T follicular helper cell (primary cell): Measurements from ENCODE around the gene ZNF213.
"Not testable (repeated sequence)": the region's sequence is repeated elsewhere in the genome, so short reads cannot be mapped to it uniquely, and the experiment has no call there.

Experiments
- DNase-seq: peaks from one replicate; pipeline ENCODE4 v3.0.0-alpha.2; 2020; ENCODE audit warnings: low read depth

Gene ZNF213

DNA sequence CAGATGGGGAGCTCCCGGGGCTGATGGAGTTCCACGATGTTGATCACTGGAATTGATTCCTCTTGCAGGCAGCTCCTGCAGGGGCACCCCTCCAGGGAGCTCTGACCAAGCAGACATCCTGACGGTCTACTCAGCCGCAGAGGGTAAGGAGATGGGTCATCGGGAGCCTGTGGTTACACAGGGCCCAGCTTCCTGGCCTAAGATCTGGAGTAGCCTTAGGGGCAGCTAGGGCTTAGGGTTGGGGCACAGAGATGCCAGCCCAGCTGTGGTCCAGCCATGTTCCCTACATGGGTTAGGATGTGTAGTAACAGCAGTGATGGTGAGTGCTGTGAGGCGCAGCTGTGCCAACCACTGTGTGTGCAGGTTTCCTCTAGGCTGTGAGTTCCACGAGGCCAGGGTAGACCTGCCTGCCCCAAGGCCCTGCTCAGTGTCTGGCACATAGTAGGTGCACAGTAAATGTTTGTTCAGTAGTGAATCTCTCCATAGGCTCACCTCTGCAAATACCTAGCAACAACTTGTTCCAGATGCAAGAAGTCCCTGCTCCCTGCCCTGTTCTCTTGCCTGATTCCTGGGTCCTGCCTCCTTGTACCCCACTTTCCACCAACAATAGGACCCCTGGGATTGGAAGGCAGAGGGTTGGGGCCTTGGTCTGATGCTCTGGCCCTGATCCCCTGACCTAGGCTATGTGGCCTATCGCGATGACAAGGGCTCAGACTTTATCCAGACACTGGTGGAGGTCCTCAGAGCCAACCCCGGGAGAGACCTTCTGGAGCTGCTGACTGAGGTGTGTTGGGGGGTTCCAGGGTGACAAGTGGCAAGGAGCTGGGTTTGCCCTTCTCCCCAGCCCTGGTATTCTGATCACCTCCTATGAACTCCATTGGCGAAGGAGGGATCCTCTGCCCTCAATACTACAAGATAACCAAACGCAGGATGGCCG lies 13.7 kb downstream of the ZNF213 start:
- DNase-seq: no peak

DNA sequence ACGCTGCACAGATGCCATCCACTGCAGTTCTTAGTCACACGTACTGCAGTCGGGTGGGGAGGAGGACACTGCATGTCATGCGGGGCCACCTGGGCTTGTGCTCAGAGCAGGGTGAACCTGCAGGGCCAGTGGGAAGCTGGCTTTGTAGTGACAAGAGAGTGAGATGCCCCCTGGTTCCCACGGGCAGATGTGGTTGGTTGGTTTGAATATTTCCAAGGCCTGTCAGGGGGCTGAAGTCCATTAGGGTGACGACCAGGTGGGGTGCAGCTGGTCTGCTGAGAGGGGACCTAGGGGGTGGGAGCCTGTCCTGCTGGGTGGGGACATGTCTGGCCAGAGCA lies 14.3 kb downstream of the ZNF213 start:
- DNase-seq: no peak

DNA sequence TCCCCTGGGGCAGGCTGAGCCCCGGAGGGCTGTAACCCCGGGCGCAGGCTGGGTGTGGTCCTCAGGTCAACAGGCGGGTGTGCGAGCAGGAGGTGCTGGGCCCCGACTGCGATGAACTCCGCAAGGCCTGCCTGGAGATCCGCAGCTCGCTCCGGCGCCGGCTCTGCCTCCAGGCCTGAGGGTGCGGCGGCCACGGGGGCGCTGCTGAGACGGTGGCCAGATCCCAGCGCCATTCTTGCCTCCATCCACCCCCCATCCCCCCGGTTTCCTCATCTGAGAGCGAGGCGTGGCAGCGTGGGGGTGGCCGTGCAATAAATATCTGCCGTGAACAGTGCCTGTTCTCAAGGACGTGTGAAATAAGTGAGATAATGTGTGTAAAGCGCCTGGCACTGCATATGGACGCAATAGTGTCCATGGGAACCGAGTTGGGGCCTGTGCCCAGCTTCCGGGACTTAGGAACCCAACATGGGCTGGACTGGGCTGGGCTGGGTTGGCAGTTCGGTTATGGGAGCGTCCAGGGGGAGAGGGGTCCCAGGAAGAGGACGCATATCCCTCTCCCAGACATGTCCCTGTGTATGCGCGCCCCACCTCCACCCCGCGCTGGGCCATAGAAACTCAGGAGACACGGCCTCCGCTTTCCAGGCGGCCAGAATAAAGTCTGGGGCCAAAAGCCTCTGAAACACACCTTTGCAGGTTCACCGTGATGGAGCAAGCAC lies 15.0 kb downstream of the ZNF213 start:
- DNase-seq: no peak

DNA sequence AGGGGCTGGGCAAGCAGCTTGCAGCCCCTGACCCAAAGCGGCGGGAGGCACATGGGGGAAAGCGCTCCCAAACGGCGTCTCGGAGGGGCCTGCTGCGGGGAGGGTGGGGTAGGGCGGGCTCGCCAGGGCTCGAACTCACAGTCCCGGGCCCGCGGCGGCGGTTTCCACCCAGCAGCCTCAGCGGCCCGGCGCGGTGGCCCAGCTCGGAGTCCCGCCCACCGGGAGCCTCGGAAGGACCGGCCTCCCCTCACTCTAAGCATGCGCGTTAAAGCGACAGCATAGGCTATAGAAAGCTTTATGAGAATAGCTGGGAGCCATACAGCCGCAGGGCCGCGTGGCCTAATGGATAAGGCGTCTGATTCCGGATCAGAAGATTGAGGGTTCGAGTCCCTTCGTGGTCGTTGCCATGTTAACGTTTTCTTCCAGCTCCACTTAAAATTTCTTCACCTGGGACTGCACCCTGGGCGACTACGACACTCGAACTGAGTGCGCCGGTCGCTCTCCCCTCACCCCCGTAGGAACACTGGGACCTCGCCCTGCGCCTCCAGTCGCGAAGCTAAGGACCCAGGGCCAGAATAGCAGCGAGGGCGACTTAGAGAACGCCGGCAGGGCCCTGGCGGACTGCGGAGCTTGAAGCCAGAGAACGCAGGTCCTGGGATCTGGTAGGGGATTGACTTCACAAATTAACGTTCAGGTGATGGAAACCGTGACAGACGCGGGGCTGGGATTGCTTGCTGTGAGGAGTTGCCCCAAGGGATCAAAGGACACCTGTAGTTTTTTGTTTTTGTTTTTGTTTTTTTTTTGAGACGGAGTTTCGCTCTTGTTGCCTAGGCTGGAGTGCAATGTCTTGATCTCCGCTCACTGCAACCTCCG lies 15.8 kb downstream of the ZNF213 start:
- DNase-seq: peak; percentile 95

DNA sequence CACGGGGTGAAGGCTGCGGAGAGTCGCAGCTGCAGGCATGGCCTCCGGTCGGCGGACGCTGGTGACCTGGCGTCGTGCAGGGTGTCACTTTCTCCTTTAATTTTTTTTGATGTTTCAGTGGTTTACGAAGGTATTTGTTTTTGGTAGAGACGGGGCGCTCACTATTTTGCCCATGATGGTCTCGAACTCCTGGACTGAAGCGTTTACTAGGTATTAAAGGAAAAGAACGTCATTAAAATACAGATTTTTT lies 17.1 kb downstream of the ZNF213 start:
- no peak for DNase-seq

DNA sequence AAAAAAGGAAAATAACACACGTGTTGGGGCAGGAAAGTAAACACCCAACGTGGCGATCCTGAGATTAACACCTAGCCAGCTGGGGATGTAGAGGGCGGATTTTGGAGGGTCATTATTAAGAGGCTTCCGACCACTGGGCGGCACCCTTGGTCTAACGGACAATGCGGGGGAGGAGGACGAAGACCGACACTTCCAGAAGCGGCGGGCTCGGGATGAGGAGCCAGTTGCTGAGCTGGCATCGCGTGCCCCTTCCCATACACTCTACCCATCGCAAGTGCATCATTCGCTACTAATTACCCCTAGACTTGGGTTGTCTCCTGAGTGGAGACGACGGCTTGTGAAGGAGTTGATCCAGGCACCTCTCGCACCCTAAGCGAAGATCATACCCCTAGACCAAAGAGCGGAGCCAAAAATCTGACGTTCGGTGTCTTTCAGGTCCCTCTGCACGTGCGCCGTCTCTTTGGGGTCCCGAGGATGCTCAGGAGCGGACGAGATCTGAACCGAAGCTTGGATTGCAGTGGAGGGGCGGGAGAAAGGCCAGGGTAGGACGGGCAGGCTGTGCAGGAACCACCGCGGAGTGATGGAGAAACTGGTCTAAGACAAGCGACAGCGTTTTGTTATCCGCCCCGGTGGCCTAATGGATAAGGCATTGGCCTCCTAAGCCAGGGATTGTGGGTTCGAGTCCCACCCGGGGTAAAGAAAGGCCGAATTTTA lies 17.6 kb downstream of the ZNF213 start:
- DNase-seq: peak; percentile 54

DNA sequence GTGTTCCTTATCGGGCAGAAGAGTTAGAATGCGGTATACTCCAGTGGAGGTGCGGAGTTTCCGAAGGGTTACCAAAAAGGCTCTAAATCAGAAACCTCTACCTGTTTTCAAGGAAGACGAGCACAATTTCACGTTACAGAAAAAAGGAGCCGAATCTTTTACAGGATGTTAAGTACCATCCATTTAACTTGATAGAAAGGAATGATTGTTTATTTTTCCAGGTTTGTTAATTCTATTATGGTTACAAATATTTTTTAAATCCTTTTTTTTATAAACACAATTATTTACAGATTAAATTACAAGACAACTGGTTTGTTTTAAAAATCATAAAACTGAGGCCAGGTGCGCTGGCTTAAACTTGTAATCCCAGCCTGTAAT lies 18.2 kb downstream of the ZNF213 start:
- DNase-seq: no peak

DNA sequence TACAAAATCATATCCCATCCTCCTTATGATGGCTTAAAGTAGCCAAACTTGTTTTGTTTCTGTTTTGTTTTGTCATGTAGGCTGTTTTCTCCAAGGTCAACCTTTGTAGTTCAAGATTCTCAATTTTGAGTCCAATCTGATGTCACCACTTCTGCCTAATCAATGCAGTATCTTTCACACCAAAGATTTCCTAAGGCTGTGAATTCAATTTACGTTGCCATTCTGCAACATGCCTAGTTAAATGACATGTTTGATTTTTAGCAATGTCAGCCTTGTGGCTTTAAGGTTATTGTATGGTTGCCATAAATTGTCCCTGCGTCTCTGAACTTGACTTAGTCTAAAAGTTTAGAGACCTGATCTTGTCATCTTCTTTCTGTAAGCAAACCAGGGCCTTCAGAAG lies 20.4 kb downstream of the ZNF213 start:
- DNase-seq: no peak

DNA sequence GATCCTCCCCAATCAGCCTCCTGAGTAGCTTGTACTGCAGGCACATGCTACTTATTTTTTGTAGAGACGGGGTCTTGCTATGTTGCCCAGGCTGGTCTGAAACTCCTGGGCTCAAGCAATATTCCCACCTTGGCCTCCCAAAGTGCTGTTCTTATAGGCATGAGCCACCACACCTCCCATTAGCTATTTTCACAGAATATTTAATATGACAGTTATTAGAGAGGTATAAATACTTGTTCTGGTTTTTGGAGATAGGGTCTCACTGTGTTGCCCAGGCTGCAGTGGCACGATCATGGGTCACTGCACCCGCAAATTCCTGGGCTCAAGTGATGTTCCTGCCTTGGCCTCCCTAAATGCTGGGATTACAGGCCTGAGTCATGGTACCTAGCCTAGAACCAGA lies 21.1 kb downstream of the ZNF213 start:
- DNase-seq: no peak

DNA sequence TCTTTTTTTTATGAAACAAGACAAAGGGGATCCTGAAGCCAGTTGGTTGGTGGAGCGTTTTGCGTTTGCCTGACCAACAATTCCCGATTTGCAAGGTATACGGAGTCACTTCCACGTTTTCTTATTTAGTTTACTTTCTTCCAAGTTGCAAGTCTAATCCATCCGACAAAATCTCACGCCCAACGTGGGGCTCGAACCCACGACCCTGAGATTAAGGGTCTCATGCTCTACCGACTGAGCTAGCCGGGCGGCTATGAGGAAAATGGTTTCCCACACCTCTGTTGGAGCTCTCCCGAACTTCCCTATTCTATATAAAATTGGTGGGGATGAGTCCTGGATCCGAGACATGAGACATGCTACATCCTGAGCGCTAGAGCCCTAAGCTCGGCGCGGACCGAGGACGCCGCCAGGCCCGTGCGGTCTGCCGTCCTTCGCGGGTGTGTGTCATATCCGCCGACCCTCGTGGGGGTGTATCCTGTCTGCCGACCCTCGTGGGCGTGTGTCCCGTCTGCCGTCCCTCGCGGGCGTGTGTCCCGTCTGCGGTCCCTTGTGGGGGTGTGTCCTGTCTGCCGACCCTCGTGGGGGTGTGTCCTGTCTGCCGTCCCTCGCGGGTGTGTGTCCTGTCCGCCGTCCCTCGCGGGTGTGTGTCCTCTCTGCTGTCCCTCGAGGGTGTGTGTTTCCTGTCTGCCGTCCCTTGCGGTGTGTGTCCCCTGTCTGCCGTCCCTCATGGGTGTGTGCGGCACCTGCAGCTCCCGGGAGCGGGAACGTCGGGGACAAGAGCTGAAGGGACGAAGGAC lies 22.6 kb downstream of the ZNF213 start:
- DNase-seq: no peak

DNA sequence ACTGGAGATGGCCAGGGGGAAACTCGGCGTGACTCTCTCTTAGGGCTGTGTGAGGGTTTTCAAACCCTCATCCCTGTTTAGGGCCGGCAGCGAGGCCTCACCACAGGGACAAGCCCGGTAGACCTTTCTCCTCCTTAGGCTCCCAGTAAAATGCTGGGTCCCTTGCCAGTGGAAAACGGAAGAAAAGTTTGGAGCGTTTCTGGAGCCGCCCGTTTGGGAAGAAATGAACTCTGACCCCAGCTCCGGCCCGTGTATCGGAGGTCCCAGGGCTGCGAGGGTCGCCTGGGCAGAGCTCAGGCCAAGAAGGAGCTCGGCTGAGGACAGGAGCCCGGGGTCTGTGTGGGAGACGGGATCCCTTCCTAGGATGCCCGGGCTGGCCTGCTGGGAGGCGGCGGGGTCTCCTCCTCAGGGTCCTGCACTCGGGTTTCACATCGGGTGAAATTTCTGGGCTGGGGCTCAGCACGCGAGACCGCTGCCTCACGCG lies 23.2 kb downstream of the ZNF213 start:
- no peak for DNase-seq

DNA sequence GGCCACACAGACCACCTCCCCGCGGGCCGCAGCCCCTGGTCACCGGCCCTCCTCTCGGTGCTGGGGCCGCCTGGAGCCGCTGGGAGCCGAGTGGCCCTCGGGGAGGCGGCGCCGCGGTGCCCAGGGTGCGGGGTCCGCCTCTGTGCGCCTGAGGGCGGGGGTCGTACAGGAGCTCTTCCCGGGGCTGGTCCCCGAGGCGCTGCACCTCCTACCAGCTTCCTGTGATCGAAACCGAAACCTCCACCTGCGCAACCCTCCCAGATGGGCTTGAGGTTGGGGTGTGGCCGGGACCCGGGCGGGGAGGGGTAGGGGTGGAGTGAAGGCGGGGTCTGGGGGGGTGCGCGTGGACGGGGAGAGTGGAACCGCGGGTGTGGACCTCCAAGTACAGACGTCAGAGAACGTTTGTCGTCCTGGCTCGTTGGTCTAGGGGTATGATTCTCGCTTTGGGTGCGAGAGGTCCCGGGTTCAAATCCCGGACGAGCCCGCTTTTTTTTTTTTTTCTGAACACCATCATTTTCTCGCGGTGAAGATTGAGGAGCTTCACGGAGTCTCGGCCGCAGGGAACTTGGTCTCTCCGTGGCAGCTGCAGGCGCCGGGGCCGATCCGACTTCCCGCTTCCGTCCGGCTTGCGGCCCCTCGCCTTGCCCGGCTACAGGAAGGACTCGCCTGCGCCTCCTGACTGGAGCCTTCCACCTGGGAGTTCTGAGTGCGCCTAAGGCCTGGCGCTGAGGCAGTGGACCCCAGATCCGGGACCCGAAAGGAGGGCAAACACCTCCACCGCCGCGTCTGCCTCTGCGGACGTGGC lies 23.9 kb downstream of the ZNF213 start:
- peak; percentile 94 for DNase-seq

DNA sequence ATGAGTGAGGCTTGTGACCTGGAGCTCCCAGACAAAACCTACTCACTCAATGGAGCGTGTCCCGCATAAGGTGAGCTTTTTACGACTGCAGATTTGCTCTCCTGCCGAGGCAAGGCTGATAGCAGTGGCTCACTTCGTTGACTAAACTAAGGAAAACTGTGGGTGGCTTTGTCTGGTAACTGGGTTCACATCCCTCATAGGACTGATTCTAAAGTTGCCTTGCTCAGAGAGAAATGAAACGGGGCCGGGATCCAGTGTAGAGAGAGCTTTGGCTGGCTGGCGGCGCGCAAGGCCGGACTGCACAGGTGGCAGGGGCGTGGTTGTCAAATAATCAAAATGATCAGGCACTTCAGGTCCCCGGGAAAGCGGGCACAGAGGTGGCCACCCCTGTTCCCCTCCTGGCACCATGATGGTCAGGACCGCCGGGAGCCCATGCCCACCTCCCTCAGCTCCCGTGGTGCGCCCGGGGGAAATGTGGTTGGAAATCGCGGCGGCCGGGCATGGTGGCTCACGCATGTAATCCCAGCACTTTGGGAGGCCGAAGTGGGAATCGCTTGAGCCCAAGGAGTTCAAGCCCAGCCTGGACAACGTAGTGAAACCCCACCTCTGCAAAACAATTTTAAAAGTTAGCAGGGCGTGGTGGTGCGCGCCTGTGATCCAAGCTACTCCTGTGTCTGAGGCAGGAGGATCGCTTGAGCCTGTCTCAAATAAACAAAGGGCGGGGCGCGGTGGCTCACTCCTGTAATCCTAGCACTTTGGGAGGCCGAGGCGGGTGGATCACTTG lies 26.6 kb downstream of the ZNF213 start:
- DNase-seq: no peak

DNA sequence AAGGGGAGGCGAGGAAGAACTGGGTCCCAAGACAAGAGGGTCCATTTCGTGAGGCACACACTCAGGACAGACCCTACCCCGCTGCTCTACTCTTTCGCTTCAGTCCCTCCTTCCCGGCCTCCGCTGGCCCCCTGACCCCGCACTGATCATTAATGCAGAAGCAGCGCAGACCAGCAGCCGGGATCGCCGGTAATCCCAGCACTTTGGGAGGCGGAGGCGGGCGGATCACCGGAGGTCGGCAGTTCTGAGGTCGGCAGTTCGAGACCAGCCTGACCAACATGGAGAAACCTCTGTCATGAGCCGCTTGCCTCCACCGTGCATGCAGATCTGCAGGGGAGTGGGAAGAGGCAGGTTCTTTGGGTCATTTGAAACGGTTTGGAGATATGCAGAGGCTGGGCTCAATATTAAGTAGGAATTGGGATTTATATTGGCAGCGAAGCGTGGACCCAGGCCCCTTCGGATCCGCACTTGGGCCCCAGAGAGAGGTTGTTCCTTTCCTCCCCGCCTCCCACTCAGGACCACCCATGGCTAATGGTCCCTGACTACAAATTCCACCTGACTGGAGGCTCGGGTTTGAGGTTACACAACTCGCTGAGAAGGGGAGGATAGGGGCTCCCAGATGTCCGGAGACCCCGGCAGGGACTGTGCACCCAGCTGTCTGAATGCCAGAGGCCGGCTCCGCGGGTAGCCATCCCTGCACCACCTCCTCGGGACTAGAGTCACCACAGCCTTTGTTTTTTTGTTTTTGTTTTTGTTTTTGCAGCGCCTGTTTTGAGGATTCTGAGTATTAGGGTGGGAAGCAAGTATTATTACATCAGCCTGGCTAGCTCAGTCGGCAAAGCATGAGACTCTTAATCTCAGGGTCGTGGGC lies 29.5 kb downstream of the ZNF213 start:
- no peak for DNase-seq

DNA sequence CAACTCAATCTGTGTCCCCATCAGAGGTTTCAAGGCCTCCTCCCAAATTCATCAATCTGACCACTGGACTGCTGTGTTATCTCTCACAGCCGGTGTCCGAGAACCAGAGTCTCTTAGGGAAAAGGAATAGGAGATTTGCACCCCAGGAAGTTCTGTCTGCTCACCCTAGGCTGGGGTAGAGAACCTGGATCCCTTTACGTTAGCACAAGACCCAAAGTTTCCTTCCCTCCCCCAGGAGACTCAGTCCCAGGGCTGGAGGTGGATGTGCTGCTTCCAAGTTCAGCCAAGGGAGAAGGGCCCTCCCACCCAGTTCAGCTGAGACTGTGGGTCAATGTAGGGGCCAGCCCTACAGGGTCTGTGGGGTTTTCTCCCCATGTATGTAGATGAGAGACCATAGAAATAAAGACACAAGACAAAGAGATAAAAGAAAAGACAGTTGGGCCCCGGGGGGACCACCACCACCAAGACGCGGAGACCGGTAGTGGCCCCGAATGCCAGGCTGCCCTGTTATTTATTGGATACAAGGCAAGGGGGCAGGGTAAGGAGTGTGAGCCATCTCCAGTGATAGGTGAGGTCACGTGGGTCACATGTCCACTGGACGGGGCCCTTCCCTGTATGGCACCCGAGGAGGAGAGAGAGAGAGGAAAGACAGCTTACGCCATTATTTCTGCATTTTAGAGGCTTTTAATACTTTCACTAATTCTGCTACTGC lies 30.4 kb downstream of the ZNF213 start:
- no peak for DNase-seq

DNA sequence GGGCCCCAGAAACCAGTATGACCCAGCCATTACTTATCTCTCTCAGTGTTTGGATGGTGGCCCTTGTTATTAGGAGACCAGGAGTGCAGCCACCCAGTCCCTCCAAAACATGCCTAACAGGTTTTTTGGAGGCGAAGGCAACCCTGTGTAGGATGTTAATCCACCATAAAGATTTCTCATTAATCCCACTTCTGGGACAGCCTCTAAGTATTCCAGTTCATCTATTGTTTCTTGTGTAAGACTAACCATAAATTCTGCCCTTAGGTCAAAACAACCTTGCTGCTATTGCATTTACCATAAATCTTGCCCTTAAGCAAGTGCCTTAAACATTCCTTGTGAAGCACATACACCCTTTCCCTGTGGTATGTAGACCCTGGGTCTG lies 31.7 kb downstream of the ZNF213 start:
- DNase-seq: no peak

DNA sequence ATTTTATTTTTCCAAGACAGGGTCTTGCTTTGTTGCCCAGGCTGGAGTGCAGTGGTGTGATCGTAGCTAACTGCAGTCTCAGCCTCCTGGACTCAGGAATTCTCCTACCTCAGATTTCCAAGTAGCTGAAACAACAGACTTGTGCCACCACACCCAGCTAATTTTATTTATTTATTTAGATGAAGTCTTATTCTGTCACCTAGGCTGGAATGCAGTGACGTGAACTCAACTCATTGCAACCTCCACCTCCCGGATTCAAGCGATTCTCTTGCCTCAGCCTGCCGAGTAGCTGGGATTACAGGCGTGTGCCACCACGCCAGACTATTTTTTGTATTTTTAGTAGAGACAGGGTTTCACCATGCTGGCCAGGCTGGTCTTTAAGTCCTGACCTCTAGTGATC lies 33.9 kb downstream of the ZNF213 start:
- DNase-seq: not testable (repeated sequence)
